Measurements from ENCODE around the gene LRBA.

The LRBA gene

GRCh38 chr4:150256841-150257730, 758.0 kb downstream of the LRBA start:
- no peak overlapping the region for H3K27ac ChIP-seq
- no peak for TF ChIP-seq CTCF (conservative IDR thresholded peaks at IDR 0.05)

GRCh38 chr4:150256225-150256620, 758.9 kb downstream of the LRBA start:
- H3K27ac ChIP-seq = no peak overlapping the region
- no peak for TF ChIP-seq CTCF (conservative IDR thresholded peaks at IDR 0.05)

- no peak for TF ChIP-seq CTCF (conservative IDR thresholded peaks at IDR 0.05)
- no peak overlapping the region for H3K27ac ChIP-seq
Observed at GRCh38 chr4:150255610-150256224, 759.4 kb downstream of the LRBA start.

- H3K27ac ChIP-seq = no peak overlapping the region
- TF ChIP-seq CTCF (conservative IDR thresholded peaks at IDR 0.05) = no peak
Observed at GRCh38 chr4:150253965-150254630, 761.0 kb downstream of the LRBA start.

- no peak overlapping the region for H3K27ac ChIP-seq
Observed at GRCh38 chr4:150253416-150253815, 761.7 kb downstream of the LRBA start.

GRCh38 chr4:150252741-150253140, 762.3 kb downstream of the LRBA start:
- H3K27ac ChIP-seq = no peak overlapping the region
- TF ChIP-seq CTCF (conservative IDR thresholded peaks at IDR 0.05) = no peak

More at GRCh38 chr4:150253416-150253815, 761.7 kb downstream of the LRBA start:
- TF ChIP-seq CTCF (conservative IDR thresholded peaks at IDR 0.05) = no peak

GRCh38 chr4:150252306-150252705, 762.8 kb downstream of the LRBA start:
- no peak for TF ChIP-seq CTCF (conservative IDR thresholded peaks at IDR 0.05)
- no peak overlapping the region for H3K27ac ChIP-seq
